ENCODE data around the gene MARF1.

DNA sequence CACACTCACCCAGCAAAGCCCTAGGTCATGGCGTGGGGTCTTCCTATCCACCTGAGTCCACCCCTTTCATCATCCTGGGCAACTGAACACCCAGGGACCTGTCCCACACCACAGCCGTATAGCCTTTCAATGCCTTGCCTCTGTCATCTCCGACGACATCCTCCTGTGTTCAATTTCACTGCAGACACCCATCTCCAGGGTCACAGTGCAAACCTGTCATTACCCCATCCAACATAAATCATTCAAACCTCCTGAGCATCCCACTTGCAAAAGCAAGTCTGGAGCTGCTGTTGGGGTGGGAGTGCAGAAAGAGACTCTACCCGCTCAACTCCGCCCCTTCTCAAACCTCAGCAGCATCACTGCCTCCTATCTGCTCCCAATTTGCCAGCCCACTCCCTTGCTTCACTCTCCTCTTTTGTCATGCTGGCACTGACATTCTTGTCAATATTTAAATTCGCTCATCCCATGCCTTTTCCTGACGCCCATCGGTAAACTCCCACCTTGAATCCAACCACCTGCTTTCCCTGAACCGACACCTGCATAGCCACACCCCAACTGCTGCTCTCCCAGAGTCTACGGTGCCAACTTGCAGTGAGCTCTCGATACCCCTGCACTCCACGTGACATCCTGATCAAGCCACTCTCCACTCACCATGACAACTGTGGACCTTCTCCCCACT, 37.0 kb downstream of the MARF1 start:
- TF ChIP-seq, protein P1, sequence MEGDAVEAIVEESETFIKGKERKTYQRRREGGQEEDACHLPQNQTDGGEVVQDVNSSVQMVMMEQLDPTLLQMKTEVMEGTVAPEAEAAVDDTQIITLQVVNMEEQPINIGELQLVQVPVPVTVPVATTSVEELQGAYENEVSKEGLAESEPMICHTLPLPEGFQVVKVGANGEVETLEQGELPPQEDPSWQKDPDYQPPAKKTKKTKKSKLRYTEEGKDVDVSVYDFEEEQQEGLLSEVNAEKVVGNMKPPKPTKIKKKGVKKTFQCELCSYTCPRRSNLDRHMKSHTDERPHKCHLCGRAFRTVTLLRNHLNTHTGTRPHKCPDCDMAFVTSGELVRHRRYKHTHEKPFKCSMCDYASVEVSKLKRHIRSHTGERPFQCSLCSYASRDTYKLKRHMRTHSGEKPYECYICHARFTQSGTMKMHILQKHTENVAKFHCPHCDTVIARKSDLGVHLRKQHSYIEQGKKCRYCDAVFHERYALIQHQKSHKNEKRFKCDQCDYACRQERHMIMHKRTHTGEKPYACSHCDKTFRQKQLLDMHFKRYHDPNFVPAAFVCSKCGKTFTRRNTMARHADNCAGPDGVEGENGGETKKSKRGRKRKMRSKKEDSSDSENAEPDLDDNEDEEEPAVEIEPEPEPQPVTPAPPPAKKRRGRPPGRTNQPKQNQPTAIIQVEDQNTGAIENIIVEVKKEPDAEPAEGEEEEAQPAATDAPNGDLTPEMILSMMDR (IDR thresholded peaks at IDR 0.05) = no peak
- TF ChIP-seq EP300 (IDR thresholded peaks at IDR 0.05; ENCODE audit: low read depth) = no peak

All from transverse colon (tissue), 3 donors.